HL-60 (cell line): ENCODE results near the gene HOXA13.

ENCODE experiments used
- DNase-seq, 2 experiments: peaks; one replicate each; pipeline ENCODE4 v3.0.0-alpha.2; 2010 to 2020; ENCODE audit warnings: low read depth in 1 of 2, low spot score in 1 of 2
- H3K27ac ChIP-seq: fragments of 250-450 bp; sonication (Bioruptor Pico); replicated peaks from 2 replicates; pipeline ENCODE4 v1.5.1; 2020; ENCODE audit warnings: mild to moderate bottlenecking, moderate library complexity
- H3K27me3 ChIP-seq: fragments of 250-450 bp; sonication (Bioruptor Pico); 2 replicates; pipeline ENCODE4 v1.5.1; 2021; ENCODE audit warnings: mild to moderate bottlenecking, moderate library complexity; ENCODE audit not compliant: insufficient read depth, poor library complexity, severe bottlenecking
- H3K4me3 ChIP-seq: replicated peaks from 2 replicates; pipeline ENCODE4 v1.5.1; 2011; ENCODE audit warnings: mild to moderate bottlenecking, control low read depth, low read length; ENCODE audit not compliant: insufficient read depth
- CTCF ChIP-seq: IDR thresholded peaks from one replicate; pipeline ENCODE4 v1.5.1; 2011; ENCODE audit warnings: low read length, control low read depth, inconsistent platforms; ENCODE audit not compliant: insufficient read depth
- GABPA ChIP-seq: IDR thresholded peaks from 2 replicates; pipeline ENCODE4 v1.6.1; 2012; ENCODE audit warnings: low read depth
- POLR2AphosphoS5 ChIP-seq: IDR thresholded peaks from 2 replicates; pipeline ENCODE4 v1.6.1; 2012; ENCODE audit warnings: low read depth
- REST ChIP-seq: IDR thresholded peaks from 2 replicates; pipeline ENCODE4 v1.6.1; 2012; ENCODE audit warnings: low read depth; ENCODE audit not compliant: insufficient replicate concordance
- SPI1 ChIP-seq: IDR thresholded peaks from 2 replicates; pipeline ENCODE4 v1.6.1; 2012; ENCODE audit warnings: low read depth, mild to moderate bottlenecking, borderline replicate concordance

Gene HOXA13

GRCh38 chr7:27200761-27201579 lies 1.1 kb upstream of the HOXA13 start:
- peak in 1 of 2 experiments; percentile 46 for DNase-seq
- TF ChIP-seq SPI1 (peak; percentile 80), GABPA (no peak)
- Histone ChIP-seq H3K27me3 (peaks cover 76% of the 10 kb centered on the region), H3K27ac (no peak overlapping the region), H3K4me3 (peak overlapping the region; percentile 50)

GRCh38 chr7:27198871-27199801 lies 755 bp downstream of the HOXA13 start:
- no peak for DNase-seq

GRCh38 chr7:27198138-27198841 lies 1.6 kb downstream of the HOXA13 start:
- no peak overlapping the region for H3K27ac ChIP-seq
- H3K27me3 ChIP-seq = peaks cover 71% of the 10 kb centered on the region
- H3K4me3 ChIP-seq = no peak overlapping the region
- no peak for TF ChIP-seq REST
- TF ChIP-seq POLR2AphosphoS5 = no peak
- DNase-seq = no peak

More at GRCh38 chr7:27198871-27199801, 755 bp downstream of the HOXA13 start:
- Histone ChIP-seq H3K27me3 (peaks cover 71% of the 10 kb centered on the region), H3K4me3 (peak overlapping the region; percentile 22; the same call in 1 of the 2 replicates), H3K27ac (no peak overlapping the region)
- TF ChIP-seq GABPA (no peak), POLR2AphosphoS5 (no peak), CTCF (no peak), SPI1 (no peak), REST (no peak)

- H3K27me3 ChIP-seq = peaks cover 70% of the 10 kb centered on the region
Measured at GRCh38 chr7:27197137-27198042, 2.5 kb downstream of the HOXA13 start.

More at GRCh38 chr7:27197137-27198042, 2.5 kb downstream of the HOXA13 start:
- H3K27ac ChIP-seq = no peak overlapping the region
- DNase-seq = no peak
- H3K4me3 ChIP-seq = no peak overlapping the region
- no peak for TF ChIP-seq CTCF
- TF ChIP-seq POLR2AphosphoS5 = no peak
- no peak for TF ChIP-seq REST
- no peak for TF ChIP-seq SPI1
- TF ChIP-seq GABPA = no peak
